DND-41 (cell line): ENCODE results near the gene PPIB.

Experiments
- EZH2 ChIP-seq: IDR thresholded peaks from 3 replicates; pipeline ENCODE4 v1.6.1; 2012; ENCODE audit warnings: borderline replicate concordance, low read depth, mild to moderate bottlenecking, moderate library complexity, low read length, inconsistent platforms; ENCODE audit not compliant: severe bottlenecking
- TF ChIP-seq, protein P1 (sequence below): IDR thresholded peaks from 2 replicates; pipeline ENCODE4 v1.5.1; 2012; ENCODE audit warnings: borderline replicate concordance, low read length, moderate library complexity, mild to moderate bottlenecking; ENCODE audit not compliant: poor library complexity, severe bottlenecking; ENCODE audit errors: extremely low read depth

DNA sequence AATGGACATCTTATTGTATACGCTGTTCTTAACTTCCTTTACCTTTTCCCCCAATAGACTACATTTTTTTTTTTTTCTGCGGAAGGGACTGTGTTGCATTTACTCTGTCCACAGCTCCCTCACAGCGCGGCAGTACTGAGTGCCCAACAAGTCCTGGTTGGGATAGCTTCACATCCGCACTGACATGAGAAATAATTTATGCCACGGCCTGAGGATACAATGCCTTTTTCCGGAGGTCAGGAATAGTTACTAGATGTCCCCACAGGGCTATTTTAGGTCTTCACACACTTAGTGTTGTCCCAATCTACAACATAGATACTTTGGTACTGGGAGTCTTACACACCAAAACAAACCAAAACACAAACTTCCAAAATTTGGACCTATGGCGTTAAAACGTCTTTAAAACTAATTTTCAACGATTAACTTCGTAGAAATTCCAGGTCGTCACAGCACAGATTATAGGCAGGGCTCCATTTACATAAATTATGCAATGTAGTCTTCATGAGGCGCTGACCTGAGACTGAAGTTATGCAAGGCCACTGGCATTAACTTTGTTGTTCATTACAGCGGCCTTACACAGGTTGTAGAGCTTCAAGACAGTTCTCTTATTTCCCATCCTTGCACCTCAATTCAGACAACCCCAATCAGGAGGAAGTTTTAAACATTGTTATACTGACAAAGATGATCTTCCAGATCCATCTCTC lies 989 bp upstream of the PPIB start:
- TF ChIP-seq, protein P1, sequence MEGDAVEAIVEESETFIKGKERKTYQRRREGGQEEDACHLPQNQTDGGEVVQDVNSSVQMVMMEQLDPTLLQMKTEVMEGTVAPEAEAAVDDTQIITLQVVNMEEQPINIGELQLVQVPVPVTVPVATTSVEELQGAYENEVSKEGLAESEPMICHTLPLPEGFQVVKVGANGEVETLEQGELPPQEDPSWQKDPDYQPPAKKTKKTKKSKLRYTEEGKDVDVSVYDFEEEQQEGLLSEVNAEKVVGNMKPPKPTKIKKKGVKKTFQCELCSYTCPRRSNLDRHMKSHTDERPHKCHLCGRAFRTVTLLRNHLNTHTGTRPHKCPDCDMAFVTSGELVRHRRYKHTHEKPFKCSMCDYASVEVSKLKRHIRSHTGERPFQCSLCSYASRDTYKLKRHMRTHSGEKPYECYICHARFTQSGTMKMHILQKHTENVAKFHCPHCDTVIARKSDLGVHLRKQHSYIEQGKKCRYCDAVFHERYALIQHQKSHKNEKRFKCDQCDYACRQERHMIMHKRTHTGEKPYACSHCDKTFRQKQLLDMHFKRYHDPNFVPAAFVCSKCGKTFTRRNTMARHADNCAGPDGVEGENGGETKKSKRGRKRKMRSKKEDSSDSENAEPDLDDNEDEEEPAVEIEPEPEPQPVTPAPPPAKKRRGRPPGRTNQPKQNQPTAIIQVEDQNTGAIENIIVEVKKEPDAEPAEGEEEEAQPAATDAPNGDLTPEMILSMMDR = no peak
- no peak for TF ChIP-seq EZH2
